Measurements from ENCODE around the gene CNST. TPM values are rescaled to one million over a fixed set of nuclear protein-coding genes. Genes with fewer than 3 reads are reported as not detected.
"Not testable (repeated sequence)": the region's sequence is repeated elsewhere in the genome, so short reads cannot be mapped to it uniquely, and the experiment has no call there.

CNST gene
- total RNA-seq, 1 donor from 2014 or later: 27.5 TPM

DNA sequence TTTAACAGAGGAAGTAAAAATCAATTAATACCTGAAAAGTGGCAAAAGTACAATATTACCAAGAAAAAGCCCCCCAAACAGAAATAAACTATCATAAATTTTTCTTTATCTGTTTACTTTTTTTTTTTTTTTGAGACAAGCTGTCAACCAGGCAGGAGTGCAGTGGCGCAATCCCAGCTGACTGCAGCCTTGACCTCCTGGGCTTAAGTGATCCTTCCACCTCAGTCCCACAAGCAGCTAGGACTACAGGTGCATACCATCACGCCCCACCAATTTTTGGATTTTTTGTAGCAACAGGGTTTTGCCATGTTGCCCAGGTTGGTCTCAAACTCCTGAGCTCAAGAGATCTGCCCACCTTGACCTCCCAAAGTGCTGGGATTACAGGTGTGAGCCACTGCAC, 8.2 kb upstream of the CNST start:
- DNase-seq (ENCODE audit: low spot score): no peak

- no peak for DNase-seq (ENCODE audit: low spot score)
These were observed 6.9 kb upstream of the CNST start for GRCh38 chr1:246559310-246559709.

DNA sequence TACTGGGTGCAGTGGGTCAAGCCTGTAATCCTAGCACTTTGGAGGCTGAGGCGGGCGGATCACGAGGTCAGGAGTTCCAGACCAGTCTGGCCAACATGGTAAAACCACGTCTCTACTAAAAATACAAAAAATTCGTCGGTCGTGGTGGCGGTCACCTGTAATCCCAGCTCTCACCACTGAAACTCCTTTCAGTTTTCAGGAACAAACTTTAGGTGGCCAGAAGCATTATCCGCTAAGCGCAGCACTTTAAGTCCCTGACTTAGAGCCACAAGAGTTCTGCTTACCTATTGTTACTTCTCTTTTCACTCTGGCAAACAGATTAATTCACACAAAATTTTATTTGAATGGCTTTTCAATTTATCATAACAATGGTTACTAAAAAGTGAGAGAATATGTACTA, 5.4 kb upstream of the CNST start:
- DNase-seq (ENCODE audit: low spot score): not testable (repeated sequence)

DNA sequence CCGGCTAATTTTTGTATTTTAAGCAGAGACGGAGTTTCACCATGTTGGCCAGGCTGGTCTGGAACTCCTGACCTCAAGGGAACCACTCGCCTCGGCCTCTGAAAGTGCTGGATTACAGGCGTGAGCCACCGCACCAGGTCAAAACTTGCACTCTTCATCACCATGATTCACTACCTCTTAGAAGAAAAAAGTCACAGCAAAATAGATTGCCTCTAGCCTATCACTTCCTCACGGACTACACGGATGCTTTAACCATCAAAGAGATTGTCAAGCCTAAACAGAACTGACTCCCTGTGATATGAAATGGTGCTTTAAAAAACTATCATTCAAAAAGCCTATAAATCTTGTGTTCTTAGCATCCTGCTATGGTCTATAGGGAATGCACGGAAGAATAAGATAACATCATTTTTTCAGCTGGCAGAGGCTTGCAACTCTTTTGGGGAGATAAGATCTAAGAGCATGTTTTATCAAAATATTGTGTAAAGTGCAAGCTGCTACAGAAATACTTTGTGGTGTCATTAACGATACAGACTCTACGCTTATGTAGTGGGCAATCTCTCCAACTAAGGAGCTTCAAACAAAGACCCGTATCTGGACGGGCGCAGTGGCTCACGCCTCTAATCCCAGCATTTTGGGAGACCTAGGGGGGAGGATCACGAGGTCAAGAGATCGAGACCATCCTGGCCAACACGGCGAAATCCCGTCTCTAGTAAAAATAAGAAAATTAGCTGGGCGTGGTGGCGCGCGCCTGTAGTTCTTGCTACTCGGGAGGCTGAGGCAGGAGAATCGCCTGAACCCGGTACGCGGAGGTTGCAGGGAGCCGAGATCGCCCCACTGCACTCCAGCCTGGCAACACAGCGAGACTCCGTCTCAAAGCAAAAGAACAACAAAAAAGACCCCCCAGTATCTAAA, 1.2 kb upstream of the CNST start:
- no peak for DNase-seq (ENCODE audit: low spot score)

DNA sequence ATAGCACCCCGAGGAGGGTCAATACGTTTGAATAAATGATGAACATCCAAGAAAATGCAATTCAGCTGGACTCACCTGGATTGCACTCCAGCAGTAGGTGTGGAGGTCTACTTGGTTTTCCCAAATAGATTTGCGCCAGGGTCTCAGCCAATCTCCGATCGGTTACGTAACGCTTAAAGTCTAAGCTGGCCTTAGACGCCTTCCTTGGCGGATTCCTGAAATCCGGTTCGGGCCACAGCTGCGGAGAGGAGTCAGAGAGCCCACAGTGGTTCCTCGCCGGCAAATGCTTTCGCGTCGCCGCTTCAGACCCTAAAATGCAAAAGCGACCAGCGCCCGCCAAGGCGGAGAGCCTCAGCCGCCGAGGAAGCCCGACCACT, 517 bp upstream of the CNST start:
- no peak for DNase-seq (ENCODE audit: low spot score)

GRCh38 chr1:246566813-246567645, 773 bp downstream of the CNST start:
- DNase-seq (ENCODE audit: low spot score): no peak

- DNase-seq (ENCODE audit: low spot score): no peak
These were observed 1.5 kb downstream of the CNST start for GRCh38 chr1:246567646-246568235.

- no peak for DNase-seq (ENCODE audit: low spot score)
These were observed 3.3 kb downstream of the CNST start for GRCh38 chr1:246569248-246570238.

DNA sequence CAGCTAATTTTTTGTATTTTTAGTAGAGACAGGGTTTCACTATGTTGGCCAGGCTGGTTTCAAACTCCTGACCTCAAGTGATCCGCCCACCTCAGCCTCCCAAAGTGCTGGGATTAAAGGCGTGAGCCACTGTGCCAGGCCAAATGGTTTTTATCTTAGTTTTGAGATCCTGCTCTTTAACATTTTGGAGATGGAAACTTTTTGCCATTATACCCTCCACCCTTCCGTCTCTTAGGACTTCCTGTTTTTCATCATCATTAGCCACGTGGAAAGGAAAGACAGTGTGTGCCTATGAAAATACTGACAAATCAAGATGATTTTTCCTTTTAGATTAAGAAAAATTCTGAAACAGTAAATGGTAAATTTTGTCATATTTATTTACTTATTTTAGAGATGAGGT, 5.1 kb downstream of the CNST start:
- DNase-seq (ENCODE audit: low spot score): not testable (repeated sequence)

- no peak for DNase-seq (ENCODE audit: low spot score)
These were observed 5.7 kb downstream of the CNST start for GRCh38 chr1:246571953-246572352.

DNA sequence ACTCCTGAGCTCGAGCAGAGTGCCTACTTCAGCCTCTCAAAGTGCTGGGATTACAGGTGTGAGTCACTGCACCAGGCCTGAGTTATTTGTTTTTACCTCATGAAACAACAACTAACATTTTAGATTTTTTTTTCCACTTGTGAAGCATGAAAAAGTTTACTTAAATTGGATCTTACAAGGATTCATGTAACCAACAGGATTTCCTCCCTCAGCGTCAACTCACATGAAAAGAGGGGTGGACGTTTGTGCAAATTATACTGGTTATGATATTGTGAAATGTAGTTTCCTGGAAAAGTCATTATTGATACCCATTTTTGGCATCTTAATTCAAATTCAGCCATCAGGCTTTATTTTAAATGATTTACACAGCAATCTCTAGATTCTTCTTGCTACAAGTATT, 6.5 kb downstream of the CNST start:
- DNase-seq (ENCODE audit: low spot score): no peak

GRCh38 chr1:246573491-246573890, 7.2 kb downstream of the CNST start:
- no peak for DNase-seq (ENCODE audit: low spot score)

DNA sequence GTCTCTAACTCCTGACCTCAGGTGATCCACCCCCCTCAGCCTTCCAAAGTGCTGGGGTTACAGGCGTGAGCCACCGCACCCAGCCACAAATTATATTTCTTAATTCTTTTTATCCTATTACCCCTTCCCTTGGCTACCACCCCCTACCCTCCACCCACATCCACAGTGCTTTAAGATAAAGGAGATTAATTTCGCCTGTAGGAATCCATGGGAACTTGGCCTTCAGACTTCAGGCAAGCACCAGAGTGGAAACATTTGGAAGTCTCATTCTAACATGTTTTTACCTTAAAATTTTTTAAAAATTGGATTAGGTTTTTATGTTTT, 10.4 kb downstream of the CNST start:
- DNase-seq (ENCODE audit: low spot score): no peak

DNA sequence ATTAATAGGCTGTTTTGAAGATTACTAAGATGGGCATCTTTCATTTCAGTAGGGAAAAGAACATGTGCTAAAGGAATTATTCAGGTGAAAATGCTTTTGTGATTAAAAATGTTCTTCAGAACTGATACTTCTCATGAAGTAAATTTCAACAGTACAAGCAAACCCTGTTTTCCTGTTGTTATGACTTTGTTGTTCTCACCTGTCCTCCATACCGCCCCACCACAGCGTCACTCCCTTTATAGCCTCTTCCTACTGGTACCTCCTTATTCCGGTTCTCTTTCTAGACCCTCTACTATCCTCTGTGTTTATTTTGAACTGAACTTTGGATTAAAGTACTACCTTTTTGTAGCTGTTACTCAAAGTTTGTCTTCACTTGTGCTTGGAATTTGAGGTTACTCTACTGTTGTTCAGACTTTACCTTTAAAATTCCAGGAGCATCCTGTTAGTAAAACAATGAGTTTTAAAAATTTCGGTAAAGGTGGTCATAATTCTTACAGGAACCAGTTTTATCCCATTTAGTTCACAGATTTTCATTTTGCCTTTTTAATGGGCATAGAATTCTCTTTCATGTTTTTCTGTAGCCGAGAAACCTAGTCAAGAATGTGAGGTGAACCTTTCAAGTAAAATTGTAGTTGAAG, 10.9 kb downstream of the CNST start:
- no peak for DNase-seq (ENCODE audit: low spot score)

GRCh38 chr1:246577720-246578106, 11.5 kb downstream of the CNST start:
- DNase-seq (ENCODE audit: low spot score): no peak

- no peak for DNase-seq (ENCODE audit: low spot score)
These were observed 13.6 kb downstream of the CNST start for GRCh38 chr1:246579818-246580217.

DNA sequence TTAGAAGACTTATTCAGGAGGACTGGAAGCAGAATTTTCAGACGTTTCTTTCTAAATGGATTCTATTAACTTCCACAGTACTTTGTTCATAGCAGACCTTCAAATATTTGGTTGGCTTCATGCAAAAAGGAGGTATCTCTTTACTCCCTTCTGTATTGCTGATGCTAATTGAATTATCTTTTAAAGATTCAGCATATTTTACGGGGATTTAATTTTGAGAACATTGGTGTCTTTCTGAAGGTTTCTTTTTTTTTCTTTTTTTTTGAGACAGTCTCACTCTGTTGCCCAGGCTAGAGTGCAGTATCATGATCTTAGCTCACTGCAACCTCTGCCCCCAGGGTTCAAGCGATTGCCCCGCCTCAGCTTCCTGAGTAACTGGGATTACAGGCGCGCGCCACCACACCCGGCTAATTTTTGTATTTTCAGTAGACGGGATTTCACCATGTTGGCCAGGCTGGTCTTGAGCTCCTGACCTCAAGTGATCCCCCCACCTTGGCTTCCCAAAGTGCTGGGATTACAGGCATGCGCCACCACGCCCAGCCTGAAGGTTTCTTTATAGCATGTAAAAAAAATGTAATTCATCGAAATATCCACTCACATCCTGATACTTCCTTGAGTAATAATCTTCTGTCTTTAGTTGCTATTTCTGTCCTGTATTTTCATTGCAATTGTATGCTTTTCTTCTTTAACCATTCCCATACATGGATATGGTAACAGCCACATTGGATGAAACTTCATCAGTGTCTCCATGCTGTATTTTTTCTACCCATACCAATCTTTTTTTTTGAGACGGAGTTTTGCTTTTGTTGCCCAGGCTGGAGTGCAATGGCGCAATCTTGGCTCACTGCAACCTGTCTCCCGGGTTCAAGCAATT, 14.5 kb downstream of the CNST start:
- no peak for DNase-seq (ENCODE audit: low spot score)

GRCh38 chr1:246582301-246583055, 16.2 kb downstream of the CNST start:
- no peak for DNase-seq (ENCODE audit: low spot score)

DNA sequence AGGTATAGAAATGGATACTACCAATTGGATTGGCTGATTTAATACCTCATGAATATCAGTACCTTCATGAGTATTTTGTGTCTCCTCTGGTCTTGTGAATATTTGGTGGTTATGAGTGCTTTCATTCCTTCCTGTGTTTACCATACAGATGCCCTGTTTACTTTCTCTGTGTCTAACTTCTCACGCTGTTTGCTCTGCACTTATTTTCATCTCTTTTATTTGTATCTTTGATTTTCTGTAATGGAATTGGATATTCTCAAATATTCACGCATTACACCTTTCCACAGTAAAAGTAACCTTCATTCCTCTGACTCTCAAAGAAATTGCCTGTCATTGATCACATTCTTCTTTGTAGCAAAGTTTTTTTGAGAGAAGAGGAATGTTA, 16.8 kb downstream of the CNST start:
- DNase-seq (ENCODE audit: low spot score): no peak
